GM12878 (cell line): ENCODE data around the gene RAC3.

Experiments
- NR2C2 ChIP-seq: IDR thresholded peaks from 2 replicates; pipeline ENCODE4 v1.6.1; 2011; ENCODE audit warnings: borderline replicate concordance, low read depth; ENCODE audit not compliant: control insufficient read depth, insufficient read length
- POLR2A ChIP-seq: IDR thresholded peaks from 2 replicates; pipeline ENCODE4 v1.6.1; 2011; ENCODE audit warnings: low read depth, mild to moderate bottlenecking, low read length
- TF ChIP-seq, protein P1 (sequence below): IDR thresholded peaks from 2 replicates; pipeline ENCODE4 v1.6.1; 2012; ENCODE audit warnings: low read depth, low read length, improper control_type of control experiment
- TF ChIP-seq, protein P2 (sequence below), 3 experiments: IDR thresholded peaks in 2 of 3; conservative IDR thresholded peaks in 1 of 3; 2 replicates each; pipeline ENCODE4 v1.5.1; 2011; ENCODE audit warnings: low read depth in 3 of 3, low read length in 3 of 3, mild to moderate bottlenecking in 3 of 3, control low read depth in 2 of 3, moderate library complexity in 2 of 3, inconsistent platforms in 1 of 3, mixed read lengths in 1 of 3; ENCODE audit not compliant: control insufficient read depth in 2 of 3, insufficient read depth in 1 of 3; ENCODE audit errors: extremely low read depth in 1 of 3
- TF ChIP-seq, protein P3 (sequence below): IDR thresholded peaks from 2 replicates; pipeline ENCODE4 v1.6.1; 2012; ENCODE audit warnings: low read length, inconsistent platforms

DNA sequence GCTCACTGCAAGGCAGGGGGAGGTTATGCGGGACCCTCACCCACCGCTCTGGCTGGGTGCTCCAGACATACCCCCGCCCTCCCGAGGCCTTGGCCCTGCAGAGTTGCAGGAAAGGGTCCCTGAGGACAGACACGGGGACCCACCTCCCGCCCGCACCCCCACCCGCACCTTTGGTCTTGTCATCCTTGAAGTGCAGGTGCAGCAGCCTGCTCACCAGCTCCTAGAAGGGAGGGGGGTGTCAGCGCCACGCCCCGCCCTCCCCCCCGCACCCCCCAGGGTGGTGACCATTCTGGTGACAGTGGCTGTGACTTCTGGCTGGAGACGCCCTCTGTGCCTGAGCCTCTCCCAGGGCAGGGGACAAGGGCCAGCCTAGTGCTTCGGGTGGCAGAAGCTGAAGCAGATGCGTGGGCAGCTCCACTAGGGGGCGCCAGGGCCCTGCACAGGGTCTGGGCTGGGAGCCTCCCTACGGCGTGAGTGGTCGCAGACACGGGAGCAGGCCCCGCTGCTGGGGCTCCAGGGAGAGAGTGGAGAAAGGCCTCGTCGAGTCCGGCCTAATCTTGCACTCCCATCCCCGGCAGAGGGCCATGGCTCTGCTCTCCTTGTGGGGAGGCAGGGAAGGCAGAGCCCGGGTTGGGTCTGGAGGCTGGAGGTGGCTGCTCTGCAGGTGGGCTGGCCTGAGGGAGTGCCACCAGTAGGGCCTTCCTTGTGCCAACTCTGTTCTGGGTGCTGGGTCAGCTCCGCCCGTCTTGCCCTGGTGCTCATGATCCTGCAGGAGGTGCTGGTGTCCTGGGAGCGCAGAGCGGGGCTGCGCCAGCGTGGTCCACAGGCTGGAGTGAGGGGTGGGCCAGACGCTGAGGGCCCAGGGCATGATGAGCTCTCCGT lies 11.5 kb upstream of the RAC3 start:
- TF ChIP-seq, protein P1, sequence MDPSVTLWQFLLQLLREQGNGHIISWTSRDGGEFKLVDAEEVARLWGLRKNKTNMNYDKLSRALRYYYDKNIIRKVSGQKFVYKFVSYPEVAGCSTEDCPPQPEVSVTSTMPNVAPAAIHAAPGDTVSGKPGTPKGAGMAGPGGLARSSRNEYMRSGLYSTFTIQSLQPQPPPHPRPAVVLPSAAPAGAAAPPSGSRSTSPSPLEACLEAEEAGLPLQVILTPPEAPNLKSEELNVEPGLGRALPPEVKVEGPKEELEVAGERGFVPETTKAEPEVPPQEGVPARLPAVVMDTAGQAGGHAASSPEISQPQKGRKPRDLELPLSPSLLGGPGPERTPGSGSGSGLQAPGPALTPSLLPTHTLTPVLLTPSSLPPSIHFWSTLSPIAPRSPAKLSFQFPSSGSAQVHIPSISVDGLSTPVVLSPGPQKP: no peak
- 0 out of 2 replicates have a peak, but pooled peaks have one; percentile 27 for TF ChIP-seq POLR2A
- no peak for TF ChIP-seq NR2C2
- TF ChIP-seq, protein P2, sequence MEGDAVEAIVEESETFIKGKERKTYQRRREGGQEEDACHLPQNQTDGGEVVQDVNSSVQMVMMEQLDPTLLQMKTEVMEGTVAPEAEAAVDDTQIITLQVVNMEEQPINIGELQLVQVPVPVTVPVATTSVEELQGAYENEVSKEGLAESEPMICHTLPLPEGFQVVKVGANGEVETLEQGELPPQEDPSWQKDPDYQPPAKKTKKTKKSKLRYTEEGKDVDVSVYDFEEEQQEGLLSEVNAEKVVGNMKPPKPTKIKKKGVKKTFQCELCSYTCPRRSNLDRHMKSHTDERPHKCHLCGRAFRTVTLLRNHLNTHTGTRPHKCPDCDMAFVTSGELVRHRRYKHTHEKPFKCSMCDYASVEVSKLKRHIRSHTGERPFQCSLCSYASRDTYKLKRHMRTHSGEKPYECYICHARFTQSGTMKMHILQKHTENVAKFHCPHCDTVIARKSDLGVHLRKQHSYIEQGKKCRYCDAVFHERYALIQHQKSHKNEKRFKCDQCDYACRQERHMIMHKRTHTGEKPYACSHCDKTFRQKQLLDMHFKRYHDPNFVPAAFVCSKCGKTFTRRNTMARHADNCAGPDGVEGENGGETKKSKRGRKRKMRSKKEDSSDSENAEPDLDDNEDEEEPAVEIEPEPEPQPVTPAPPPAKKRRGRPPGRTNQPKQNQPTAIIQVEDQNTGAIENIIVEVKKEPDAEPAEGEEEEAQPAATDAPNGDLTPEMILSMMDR (IDR thresholded peaks at IDR 0.05 in 2 of 3, conservative IDR thresholded peaks at IDR 0.05 in 1 of 3; ENCODE audit: control insufficient read depth in 2 of 3, extremely low read depth in 1 of 3, insufficient read depth in 1 of 3, low read depth in 3 of 3, low read length in 3 of 3): peak; percentile 66 to 87 (median 78)
- TF ChIP-seq, protein P3, sequence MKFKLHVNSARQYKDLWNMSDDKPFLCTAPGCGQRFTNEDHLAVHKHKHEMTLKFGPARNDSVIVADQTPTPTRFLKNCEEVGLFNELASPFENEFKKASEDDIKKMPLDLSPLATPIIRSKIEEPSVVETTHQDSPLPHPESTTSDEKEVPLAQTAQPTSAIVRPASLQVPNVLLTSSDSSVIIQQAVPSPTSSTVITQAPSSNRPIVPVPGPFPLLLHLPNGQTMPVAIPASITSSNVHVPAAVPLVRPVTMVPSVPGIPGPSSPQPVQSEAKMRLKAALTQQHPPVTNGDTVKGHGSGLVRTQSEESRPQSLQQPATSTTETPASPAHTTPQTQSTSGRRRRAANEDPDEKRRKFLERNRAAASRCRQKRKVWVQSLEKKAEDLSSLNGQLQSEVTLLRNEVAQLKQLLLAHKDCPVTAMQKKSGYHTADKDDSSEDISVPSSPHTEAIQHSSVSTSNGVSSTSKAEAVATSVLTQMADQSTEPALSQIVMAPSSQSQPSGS: no peak
